22Rv1 (cell line): ENCODE data around the gene ITGA8.
"Not testable (repeated sequence)": the region's sequence is repeated elsewhere in the genome, so short reads cannot be mapped to it uniquely, and the experiment has no call there.

ENCODE experiments used
- H3K27ac ChIP-seq: fragments of 450-650 bp; 2 replicates; pipeline ENCODE4 v1.5.1; 2017
- ZFX ChIP-seq: fragments of 450-650 bp; IDR thresholded peaks from 2 replicates; pipeline ENCODE4 v1.6.1; 2017; ENCODE audit warnings: antibody characterized with exemption, borderline replicate concordance
- TF ChIP-seq, protein P1 (sequence below): fragments of 450-650 bp; IDR thresholded peaks from 2 replicates; pipeline ENCODE4 v1.5.1; 2017; ENCODE audit warnings: mild to moderate bottlenecking

The ITGA8 gene

DNA sequence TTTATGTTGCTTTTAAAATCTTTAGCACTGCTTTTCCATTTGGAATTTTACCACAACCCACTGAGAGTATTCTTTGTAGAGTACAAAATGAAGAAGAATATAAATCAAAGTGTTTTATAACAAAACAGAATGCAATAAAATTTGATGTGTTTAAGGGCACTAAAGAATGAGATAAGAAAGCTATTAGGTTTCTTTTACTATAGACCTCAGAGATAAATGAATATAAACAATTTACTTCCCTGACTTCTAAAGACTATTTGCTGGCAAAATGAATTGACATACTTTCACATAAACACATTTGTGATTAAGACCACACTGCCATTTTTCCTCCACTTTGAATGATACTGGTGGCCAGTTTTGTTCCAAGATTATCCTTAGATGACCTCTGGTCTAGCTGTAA lies 124.5 kb downstream of the ITGA8 start:
- no peak for TF ChIP-seq ZFX
- TF ChIP-seq, protein P1, sequence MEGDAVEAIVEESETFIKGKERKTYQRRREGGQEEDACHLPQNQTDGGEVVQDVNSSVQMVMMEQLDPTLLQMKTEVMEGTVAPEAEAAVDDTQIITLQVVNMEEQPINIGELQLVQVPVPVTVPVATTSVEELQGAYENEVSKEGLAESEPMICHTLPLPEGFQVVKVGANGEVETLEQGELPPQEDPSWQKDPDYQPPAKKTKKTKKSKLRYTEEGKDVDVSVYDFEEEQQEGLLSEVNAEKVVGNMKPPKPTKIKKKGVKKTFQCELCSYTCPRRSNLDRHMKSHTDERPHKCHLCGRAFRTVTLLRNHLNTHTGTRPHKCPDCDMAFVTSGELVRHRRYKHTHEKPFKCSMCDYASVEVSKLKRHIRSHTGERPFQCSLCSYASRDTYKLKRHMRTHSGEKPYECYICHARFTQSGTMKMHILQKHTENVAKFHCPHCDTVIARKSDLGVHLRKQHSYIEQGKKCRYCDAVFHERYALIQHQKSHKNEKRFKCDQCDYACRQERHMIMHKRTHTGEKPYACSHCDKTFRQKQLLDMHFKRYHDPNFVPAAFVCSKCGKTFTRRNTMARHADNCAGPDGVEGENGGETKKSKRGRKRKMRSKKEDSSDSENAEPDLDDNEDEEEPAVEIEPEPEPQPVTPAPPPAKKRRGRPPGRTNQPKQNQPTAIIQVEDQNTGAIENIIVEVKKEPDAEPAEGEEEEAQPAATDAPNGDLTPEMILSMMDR, result no peak
- no peak overlapping the region for H3K27ac ChIP-seq

DNA sequence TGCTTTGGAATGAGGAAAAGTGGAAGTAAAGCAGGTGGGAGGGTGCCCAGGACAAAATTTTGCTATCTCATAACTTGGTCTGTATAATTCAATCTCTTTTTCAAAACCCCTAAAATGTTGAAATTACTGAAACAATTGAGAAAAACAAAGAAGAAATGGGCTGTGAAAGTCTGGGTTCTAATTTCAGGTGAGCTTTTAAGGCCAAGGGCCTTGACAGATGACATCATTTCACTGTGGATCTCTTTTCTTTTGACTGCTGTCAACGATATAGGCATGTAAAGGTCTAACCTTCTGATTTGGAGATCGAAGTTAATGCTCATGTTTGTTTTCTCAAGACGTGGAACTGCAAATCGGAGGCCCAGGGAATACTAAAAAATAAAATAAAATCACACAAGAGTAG lies 127.8 kb downstream of the ITGA8 start:
- no peak overlapping the region for H3K27ac ChIP-seq
- TF ChIP-seq ZFX, result no peak
- TF ChIP-seq, protein P1, result no peak

DNA sequence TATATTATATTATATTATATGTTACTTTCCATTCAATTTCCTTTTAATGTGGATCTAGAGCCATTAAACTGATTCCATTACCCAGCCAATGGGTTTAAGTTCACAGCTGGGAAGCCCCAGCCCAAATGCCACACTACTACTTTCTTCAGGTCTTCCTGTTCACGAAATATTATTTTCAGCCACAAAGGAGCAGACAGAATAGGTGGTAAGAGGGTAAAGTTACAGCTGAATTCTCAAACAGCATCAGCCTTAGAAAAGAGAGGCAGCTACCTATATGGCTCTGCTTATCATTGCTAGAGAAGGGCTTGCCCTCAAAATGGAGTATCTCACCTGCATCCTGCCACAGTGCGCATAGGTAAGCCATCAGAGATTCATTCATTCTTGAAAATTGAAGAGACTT lies 128.3 kb downstream of the ITGA8 start:
- TF ChIP-seq, protein P1, result no peak
- no peak for TF ChIP-seq ZFX
- no peak overlapping the region for H3K27ac ChIP-seq

DNA sequence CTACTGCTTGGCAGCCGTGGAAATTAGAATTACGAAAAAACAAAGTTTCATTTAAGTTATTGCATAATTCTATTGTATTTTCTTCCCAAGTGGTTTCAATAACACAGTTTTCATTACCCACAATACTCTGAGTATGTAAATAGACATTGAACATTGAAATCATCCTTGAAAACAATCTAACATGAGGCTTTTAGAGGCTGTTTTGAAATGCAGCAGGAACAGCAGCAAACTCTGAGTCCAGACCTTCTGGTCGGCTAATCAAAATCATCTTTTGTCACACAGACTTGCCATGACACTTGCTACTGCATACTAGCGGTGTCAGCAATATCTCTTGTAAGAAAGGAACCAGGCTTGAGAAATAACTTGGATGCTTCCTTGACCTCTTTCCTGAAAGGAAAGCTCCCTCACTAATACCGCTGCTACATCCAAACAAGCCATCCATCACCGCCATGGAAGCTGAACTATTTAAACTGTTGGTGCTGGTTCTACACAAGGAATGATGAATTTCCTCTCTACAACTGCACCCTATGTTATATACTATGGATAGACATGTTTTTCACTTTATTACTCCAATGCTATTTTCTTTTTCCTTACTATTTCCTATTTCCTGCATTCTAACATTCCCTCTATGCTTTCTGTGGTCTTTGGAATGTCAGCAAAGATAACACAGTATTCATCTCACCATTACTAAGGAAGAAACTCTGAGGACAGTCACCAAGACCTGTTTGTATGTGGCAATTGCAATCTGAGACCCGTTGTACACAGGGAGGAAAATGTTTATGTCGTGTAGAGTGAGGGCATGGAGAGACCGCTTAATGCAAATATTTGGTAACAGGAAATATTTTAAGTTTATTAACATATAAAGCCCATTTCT lies 130.8 kb downstream of the ITGA8 start:
- no peak for TF ChIP-seq ZFX
- TF ChIP-seq, protein P1, result no peak

GRCh38 chr10:15588151-15588550 lies 131.6 kb downstream of the ITGA8 start:
- TF ChIP-seq, protein P1, result no peak
- no peak for TF ChIP-seq ZFX
- no peak overlapping the region for H3K27ac ChIP-seq

More for the DNA sequence above, 130.8 kb downstream of the ITGA8 start:
- H3K27ac ChIP-seq, result no peak overlapping the region

- H3K27ac ChIP-seq, result no peak overlapping the region
- TF ChIP-seq, protein P1, result no peak
- TF ChIP-seq ZFX, result no peak
Observed at GRCh38 chr10:15587271-15587670, 132.5 kb downstream of the ITGA8 start.

GRCh38 chr10:15585303-15585715 lies 134.4 kb downstream of the ITGA8 start:
- TF ChIP-seq, protein P1, result peak; percentile 94
- no peak for TF ChIP-seq ZFX
- no peak overlapping the region for H3K27ac ChIP-seq

GRCh38 chr10:15582972-15583371 lies 136.8 kb downstream of the ITGA8 start:
- H3K27ac ChIP-seq, result not testable (repeated sequence)
